ENCODE data around the gene LMNTD2.

- TF ChIP-seq HNRNPK (IDR thresholded peaks at IDR 0.05; ENCODE audit: low read depth, low read length, poor library complexity, severe bottlenecking) (no peak), ZNF747 (CRISPR knock-in tag; IDR thresholded peaks at IDR 0.05; ENCODE audit: borderline replicate concordance) (no peak), PHF20 (CRISPR knock-in tag; IDR thresholded peaks at IDR 0.05) (no peak), ZNF12 (CRISPR knock-in tag; IDR thresholded peaks at IDR 0.05) (no peak), HMGXB3 (CRISPR knock-in tag; IDR thresholded peaks at IDR 0.05; ENCODE audit: borderline replicate concordance) (no peak), REST (IDR thresholded peaks at IDR 0.05; ENCODE audit: borderline replicate concordance in 1 of 2, low read depth in 1 of 2, low read length in 2 of 2) (no peak), FOXM1 (CRISPR knock-in tag; IDR thresholded peaks at IDR 0.05) (no peak)
Observed at GRCh38 chr11:595400-595799, 34.9 kb upstream of the LMNTD2 start.

All from HepG2 (cell line).